Tibial nerve (tissue), 4 donors: ENCODE measurements around the gene KRTAP10-6. TPM values are rescaled to one million over a fixed set of nuclear protein-coding genes. Genes with fewer than 3 reads are reported as not detected.

ENCODE experiments used
- total RNA-seq, 4 donors: library from RNA; depleted of rRNA; stranded (reverse); fragments of >200 nt; gene quantifications; one replicate each; pipeline ENCODE4 v1.1.0, GENCODE V29; 2016

The KRTAP10-6 gene
- total RNA-seq, 4 donors from 2014 or later, result not detected

Other genes with a start within 250 kb of the KRTAP10-6 start
- gene TRPM2, start 238.9 kb downstream of the KRTAP10-6 start, total RNA-seq, result 10 to 100 TPM in 1 of 4 donors, 1 to 10 TPM in 3; 4.9 to 10.3 (median 7.8) TPM
- gene LRRC3, start 137.0 kb downstream of the KRTAP10-6 start, total RNA-seq, result 1 to 10 TPM; 2.0 to 8.0 (median 3.8) TPM
- gene KRTAP10-1, start 52.3 kb downstream of the KRTAP10-6 start, total RNA-seq, result not detected
- not detected for gene KRTAP10-2, start 41.0 kb downstream of the KRTAP10-6 start, total RNA-seq
- not detected for gene KRTAP10-3, start 33.7 kb downstream of the KRTAP10-6 start, total RNA-seq
- gene KRTAP10-4, start 18.8 kb downstream of the KRTAP10-6 start, total RNA-seq, result not detected
- gene KRTAP10-5, start 11.9 kb downstream of the KRTAP10-6 start, total RNA-seq, result not detected
- not detected for gene KRTAP10-7, start 8.1 kb upstream of the KRTAP10-6 start, total RNA-seq
- gene KRTAP10-8, start 19.6 kb upstream of the KRTAP10-6 start, total RNA-seq, result not detected
- gene KRTAP10-9, start 34.6 kb upstream of the KRTAP10-6 start, total RNA-seq, result not detected
- not detected for gene KRTAP10-10, start 44.9 kb upstream of the KRTAP10-6 start, total RNA-seq
- not detected for gene KRTAP10-11, start 53.9 kb upstream of the KRTAP10-6 start, total RNA-seq
- not detected for gene KRTAP12-4, start 62.2 kb upstream of the KRTAP10-6 start, total RNA-seq
- gene KRTAP12-3, start 65.4 kb upstream of the KRTAP10-6 start, total RNA-seq, result not detected
- not detected for gene KRTAP12-2, start 74.4 kb upstream of the KRTAP10-6 start, total RNA-seq
- not detected for gene KRTAP12-1, start 89.7 kb upstream of the KRTAP10-6 start, total RNA-seq
- gene KRTAP10-12, start 104.7 kb upstream of the KRTAP10-6 start, total RNA-seq, result not detected
- gene TSPEAR, start 119.1 kb upstream of the KRTAP10-6 start, total RNA-seq, result not detected
- gene UBE2G2, start 209.3 kb upstream of the KRTAP10-6 start, total RNA-seq, result 100 to 1,000 TPM in 2 of 4 donors, 10 to 100 TPM in 2; 89.4 to 165 (median 99.3) TPM
- 10 to 100 TPM; 59.9 to 70.8 (median 62.1) TPM for gene SUMO3, start 225.6 kb upstream of the KRTAP10-6 start, total RNA-seq